Thymus (tissue), 11 donors: ENCODE data around the gene SDCBP2. TPM values are rescaled to one million over a fixed set of nuclear protein-coding genes. Genes with fewer than 3 reads are reported as not detected.

Experiments
- DNase-seq, 9 donors: peaks; one replicate each; pipeline ENCODE4 v3.0.0-alpha.2; 2013; ENCODE audit warnings: low spot score in 9 of 9, low read depth in 6 of 9, missing footprints in 1 of 9
- H3K27ac ChIP-seq, 2 donors: one replicate each; pipeline ENCODE4 v1.5.1; 2013; ENCODE audit warnings: control low read depth in 1 of 2, low read depth in 1 of 2, low read length in 1 of 2, mild to moderate bottlenecking in 1 of 2, moderate library complexity in 1 of 2
- H3K27me3 ChIP-seq, 2 donors: one replicate each; pipeline ENCODE4 v1.5.1; 2013; ENCODE audit warnings: low read length in 1 of 2; ENCODE audit not compliant: control insufficient read depth in 2 of 2, insufficient read depth in 1 of 2
- H3K36me3 ChIP-seq, 2 donors: one replicate each; pipeline ENCODE4 v1.5.1; 2013; ENCODE audit warnings: low read length in 1 of 2, mild to moderate bottlenecking in 1 of 2, moderate library complexity in 1 of 2; ENCODE audit not compliant: control insufficient read depth in 2 of 2, insufficient read depth in 2 of 2
- H3K4me1 ChIP-seq, 2 donors: one replicate each; pipeline ENCODE4 v1.5.1; 2013; ENCODE audit warnings: low read length in 2 of 2; ENCODE audit not compliant: control insufficient read depth in 2 of 2, insufficient read depth in 2 of 2
- H3K4me3 ChIP-seq, 2 donors: one replicate each; pipeline ENCODE4 v1.5.1; 2013; ENCODE audit warnings: low read length in 2 of 2, control low read depth in 1 of 2, mild to moderate bottlenecking in 1 of 2
- H3K9me3 ChIP-seq, 2 donors: one replicate each; pipeline ENCODE4 v1.5.1; 2013; ENCODE audit warnings: low read length in 1 of 2, mild to moderate bottlenecking in 1 of 2; ENCODE audit not compliant: control insufficient read depth in 2 of 2, insufficient read depth in 1 of 2
- WGBS: extraction: QIAGEN DNeasy Blood & Tissue Kit; methylation state at CpG from one replicate; pipeline ENCODE4 v1.1.7; 2013; 5-methylcytosine and 5-hydroxymethylcytosine counted together
- polyA plus RNA-seq: library from polyadenylated mRNA; stranded (reverse); fragments of 200-250 nt; gene quantifications from one replicate; pipeline ENCODE4 v1.2.3, GENCODE V29; 2013
- total RNA-seq: library from RNA; stranded (reverse); fragments of 120-200 nt; gene quantifications from one replicate; pipeline ENCODE4 v1.2.4, GENCODE V29; 2013
- donor health status: healthy.

Gene SDCBP2
- total and polyA plus RNA-seq, 2 donors, result 2.1 to 8.6 TPM

GRCh38 chr20:1326031-1326930, 2.7 kb downstream of the SDCBP2 start:
- 66% methylated on average over 10 of the region's 10 CpGs for WGBS
- peaks cover 3 to 8% of the 10 kb centered on the region in 2 donors for H3K36me3 ChIP-seq
- peak overlapping the region; percentile 80 to 96 for H3K27ac ChIP-seq
- H3K4me3 ChIP-seq, result peak overlapping the region; percentile 71 to 93
- peaks cover 20 to 39% of the 10 kb centered on the region in 2 donors for H3K4me1 ChIP-seq
- no peaks in the 10 kb centered on the region for H3K27me3 ChIP-seq
- H3K9me3 ChIP-seq, result no peaks in the 10 kb centered on the region
- DNase-seq, result no peak

- H3K27me3 ChIP-seq, result no peaks in the 10 kb centered on the region
- H3K27ac ChIP-seq, result peak overlapping the region; percentile 80 to 96
- DNase-seq, result peak; percentile 90 to 99 (median 97)
- H3K36me3 ChIP-seq, result peaks cover 0 to 8% of the 10 kb centered on the region in 2 donors
- H3K4me3 ChIP-seq, result peak overlapping the region; percentile 71 to 93
- under 1% methylated on average over 56 of the region's 56 CpGs for WGBS
- H3K9me3 ChIP-seq, result no peaks in the 10 kb centered on the region
- H3K4me1 ChIP-seq, result peaks cover 20 to 36% of the 10 kb centered on the region in 2 donors
These were observed 3.5 kb downstream of the SDCBP2 start for GRCh38 chr20:1325173-1326030.

- Histone ChIP-seq H3K36me3 (peaks cover 0 to 8% of the 10 kb centered on the region in 2 donors), H3K4me3 (peak overlapping the region; percentile 71 to 93), H3K27ac (peak overlapping the region; percentile 44 to 80), H3K9me3 (no peaks in the 10 kb centered on the region), H3K4me1 (peaks cover 20 to 32% of the 10 kb centered on the region in 2 donors), H3K27me3 (no peaks in the 10 kb centered on the region)
- 33% methylated on average over 15 of the region's 15 CpGs for WGBS
- DNase-seq, result no peak
These were observed 4.3 kb downstream of the SDCBP2 start for GRCh38 chr20:1324598-1325172.

GRCh38 chr20:1323830-1324597, 4.9 kb downstream of the SDCBP2 start:
- DNase-seq, result no peak
- Histone ChIP-seq H3K4me1 (peaks cover 20 to 32% of the 10 kb centered on the region in 2 donors), H3K4me3 (no peak overlapping the region), H3K27ac (no peak overlapping the region), H3K36me3 (peaks cover 0 to 4% of the 10 kb centered on the region in 2 donors), H3K27me3 (no peaks in the 10 kb centered on the region), H3K9me3 (no peaks in the 10 kb centered on the region)
- 93% methylated on average over 12 of the region's 12 CpGs for WGBS

- DNase-seq, result no peak
- Histone ChIP-seq H3K4me3 (no peak overlapping the region), H3K36me3 (no peaks in the 10 kb centered on the region), H3K27me3 (no peaks in the 10 kb centered on the region), H3K9me3 (no peaks in the 10 kb centered on the region), H3K27ac (peak overlapping the region; percentile 36 to 50), H3K4me1 (peaks cover 20 to 31% of the 10 kb centered on the region in 2 donors)
- 92% methylated on average over 6 of the region's 6 CpGs for WGBS
These were observed 5.7 kb downstream of the SDCBP2 start for GRCh38 chr20:1323256-1323655.

DNA sequence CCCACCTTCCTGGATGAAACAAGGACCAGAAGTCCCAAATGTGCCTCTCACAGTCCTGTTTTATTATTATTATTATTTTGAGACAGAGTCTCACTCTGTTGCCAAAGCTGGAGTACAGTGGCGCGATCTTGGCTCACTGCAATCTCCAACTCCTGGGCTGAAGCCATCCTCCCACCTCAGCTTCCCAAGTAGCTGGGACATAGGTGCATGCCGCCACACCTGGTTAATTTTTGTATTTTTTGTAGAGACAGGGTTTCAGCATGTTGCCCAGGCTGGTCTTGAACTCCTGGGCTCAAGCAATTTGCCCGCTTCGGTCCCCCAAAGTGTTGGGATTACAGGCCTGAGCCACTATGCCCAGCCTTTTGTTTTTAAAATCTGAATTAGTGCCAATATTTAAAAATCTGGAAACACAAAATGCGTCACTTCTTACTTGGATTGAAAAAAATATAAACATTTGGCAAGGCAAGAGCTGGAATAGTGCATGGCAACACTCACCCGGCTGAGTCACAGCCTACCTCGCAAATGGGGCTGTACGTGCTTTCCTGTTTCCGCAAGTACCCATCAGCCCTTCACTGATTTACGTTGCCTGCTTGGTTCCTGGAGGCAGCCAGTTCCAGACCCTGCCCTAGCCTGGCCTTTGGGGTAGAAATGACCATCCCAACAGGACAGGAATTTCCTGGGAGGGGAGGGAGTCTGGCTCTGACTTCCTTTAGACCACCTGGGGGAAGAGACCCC, 6.3 kb downstream of the SDCBP2 start:
- no peaks in the 10 kb centered on the region for H3K36me3 ChIP-seq
- H3K27me3 ChIP-seq, result no peaks in the 10 kb centered on the region
- H3K27ac ChIP-seq, result peak overlapping the region; percentile 36 to 50
- WGBS, result 91% methylated on average over 11 of the region's 11 CpGs
- DNase-seq, result no peak
- H3K9me3 ChIP-seq, result no peaks in the 10 kb centered on the region
- H3K4me1 ChIP-seq, result peaks cover 17 to 26% of the 10 kb centered on the region in 2 donors
- no peak overlapping the region for H3K4me3 ChIP-seq

DNA sequence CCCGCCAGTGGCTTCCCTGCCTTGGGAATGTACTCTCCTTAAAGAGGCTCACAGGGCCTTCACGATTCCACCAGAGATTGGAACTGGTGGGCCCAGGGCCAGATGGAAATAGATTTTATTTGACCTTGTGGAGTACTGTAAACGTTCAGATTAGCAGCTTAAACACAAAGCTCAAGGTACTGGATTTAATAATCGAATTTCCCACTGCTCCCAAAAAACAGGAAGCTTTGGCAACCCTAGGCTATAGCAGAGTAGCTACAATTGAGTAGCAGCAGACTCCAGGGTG, 7.3 kb downstream of the SDCBP2 start:
- H3K4me3 ChIP-seq, result no peak overlapping the region
- no peaks in the 10 kb centered on the region for H3K36me3 ChIP-seq
- WGBS, result 89% methylated on average over 4 of the region's 4 CpGs
- DNase-seq, result no peak
- H3K9me3 ChIP-seq, result no peaks in the 10 kb centered on the region
- H3K27ac ChIP-seq, result no peak overlapping the region
- H3K4me1 ChIP-seq, result peaks cover 13 to 18% of the 10 kb centered on the region in 2 donors
- H3K27me3 ChIP-seq, result no peaks in the 10 kb centered on the region
